Measurements from ENCODE around the gene SPG11. TPM values are rescaled to one million over a fixed set of nuclear protein-coding genes. Genes with fewer than 3 reads are reported as not detected.
A peak's percentile ranks its signal among the peaks of the same experiment; 100 is the strongest.

Gene SPG11, protein sequence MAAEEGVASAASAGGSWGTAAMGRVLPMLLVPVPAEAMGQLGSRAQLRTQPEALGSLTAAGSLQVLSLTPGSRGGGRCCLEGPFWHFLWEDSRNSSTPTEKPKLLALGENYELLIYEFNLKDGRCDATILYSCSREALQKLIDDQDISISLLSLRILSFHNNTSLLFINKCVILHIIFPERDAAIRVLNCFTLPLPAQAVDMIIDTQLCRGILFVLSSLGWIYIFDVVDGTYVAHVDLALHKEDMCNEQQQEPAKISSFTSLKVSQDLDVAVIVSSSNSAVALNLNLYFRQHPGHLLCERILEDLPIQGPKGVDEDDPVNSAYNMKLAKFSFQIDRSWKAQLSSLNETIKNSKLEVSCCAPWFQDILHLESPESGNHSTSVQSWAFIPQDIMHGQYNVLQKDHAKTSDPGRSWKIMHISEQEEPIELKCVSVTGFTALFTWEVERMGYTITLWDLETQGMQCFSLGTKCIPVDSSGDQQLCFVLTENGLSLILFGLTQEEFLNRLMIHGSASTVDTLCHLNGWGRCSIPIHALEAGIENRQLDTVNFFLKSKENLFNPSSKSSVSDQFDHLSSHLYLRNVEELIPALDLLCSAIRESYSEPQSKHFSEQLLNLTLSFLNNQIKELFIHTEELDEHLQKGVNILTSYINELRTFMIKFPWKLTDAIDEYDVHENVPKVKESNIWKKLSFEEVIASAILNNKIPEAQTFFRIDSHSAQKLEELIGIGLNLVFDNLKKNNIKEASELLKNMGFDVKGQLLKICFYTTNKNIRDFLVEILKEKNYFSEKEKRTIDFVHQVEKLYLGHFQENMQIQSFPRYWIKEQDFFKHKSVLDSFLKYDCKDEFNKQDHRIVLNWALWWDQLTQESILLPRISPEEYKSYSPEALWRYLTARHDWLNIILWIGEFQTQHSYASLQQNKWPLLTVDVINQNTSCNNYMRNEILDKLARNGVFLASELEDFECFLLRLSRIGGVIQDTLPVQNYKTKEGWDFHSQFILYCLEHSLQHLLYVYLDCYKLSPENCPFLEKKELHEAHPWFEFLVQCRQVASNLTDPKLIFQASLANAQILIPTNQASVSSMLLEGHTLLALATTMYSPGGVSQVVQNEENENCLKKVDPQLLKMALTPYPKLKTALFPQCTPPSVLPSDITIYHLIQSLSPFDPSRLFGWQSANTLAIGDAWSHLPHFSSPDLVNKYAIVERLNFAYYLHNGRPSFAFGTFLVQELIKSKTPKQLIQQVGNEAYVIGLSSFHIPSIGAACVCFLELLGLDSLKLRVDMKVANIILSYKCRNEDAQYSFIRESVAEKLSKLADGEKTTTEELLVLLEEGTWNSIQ (N-terminal part only)
- 100 to 1,000 TPM; 123 to 182 (median 168) TPM for total RNA-seq

DNA sequence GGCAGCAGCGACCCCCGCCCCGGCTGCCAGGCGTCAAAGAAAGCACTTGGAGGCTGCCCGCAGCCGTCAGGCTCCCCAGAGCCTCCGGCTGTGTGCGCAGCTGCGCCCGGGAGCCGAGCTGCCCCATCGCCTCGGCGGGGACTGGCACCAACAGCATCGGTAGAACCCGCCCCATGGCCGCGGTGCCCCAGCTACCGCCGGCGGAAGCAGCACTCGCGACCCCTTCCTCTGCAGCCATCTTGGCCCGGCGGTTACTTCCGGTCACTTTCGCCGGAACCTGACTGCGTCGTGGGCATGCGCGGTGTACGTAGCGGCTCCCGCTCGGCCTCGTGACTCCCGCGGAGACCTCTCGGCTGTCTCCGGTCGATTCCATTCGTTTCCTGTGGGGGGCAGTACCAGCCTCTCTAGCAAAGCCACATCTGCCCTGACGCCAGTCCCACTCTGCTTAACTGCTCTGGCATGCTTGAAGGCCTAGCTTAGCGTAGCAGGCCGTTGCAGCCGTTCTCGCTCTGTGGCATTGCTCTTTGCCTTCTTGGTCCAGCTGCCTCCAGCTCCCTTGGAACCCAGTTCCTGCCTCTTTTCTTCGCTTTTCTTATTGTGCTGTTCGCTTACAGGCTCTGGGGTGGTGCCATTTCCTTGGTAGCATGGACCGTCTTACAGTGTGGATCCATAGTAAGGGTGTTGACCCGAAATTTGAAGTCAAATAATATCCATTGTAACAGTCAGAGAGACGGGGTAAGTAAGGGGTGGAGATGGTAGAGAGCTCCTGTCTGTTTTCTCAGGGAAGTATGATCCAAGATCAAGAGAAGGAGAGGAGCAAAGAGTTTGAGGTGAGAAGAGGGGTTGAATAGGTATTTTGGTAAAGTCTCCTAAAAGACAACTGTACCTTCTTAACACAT lies at the start of gene SPG11:
Gene SPG11, minus strand, starts transcription at position 253 of the 899 bp plus-strand sequence. Its CDS starts 15 bp downstream, at position 238.
- intact Hi-C loops (cut with DNase I), result loop anchor here (10.0 kb wide), 1 partner anchor 79 kb away; no protein-coding TSS in a partner anchor

DNA sequence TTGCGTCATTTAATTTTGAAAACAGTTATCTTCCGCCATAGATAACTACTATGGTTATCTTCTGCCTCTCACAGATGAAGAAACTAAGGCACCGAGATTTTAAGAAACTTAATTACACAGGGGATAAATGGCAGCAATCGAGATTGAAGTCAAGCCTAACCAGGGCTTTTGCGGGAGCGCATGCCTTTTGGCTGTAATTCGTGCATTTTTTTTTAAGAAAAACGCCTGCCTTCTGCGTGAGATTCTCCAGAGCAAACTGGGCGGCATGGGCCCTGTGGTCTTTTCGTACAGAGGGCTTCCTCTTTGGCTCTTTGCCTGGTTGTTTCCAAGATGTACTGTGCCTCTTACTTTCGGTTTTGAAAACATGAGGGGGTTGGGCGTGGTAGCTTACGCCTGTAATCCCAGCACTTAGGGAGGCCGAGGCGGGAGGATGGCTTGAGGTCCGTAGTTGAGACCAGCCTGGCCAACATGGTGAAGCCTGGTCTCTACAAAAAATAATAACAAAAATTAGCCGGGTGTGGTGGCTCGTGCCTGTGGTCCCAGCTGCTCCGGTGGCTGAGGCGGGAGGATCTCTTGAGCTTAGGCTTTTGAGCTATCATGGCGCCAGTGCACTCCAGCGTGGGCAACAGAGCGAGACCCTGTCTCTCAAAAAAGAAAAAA lies 49.0 kb upstream of the SPG11 start:
- TF ChIP-seq POLR2A (IDR thresholded peaks at IDR 0.05), result peak in 1 of 2 donors; percentile 47
- TF ChIP-seq, protein P1, sequence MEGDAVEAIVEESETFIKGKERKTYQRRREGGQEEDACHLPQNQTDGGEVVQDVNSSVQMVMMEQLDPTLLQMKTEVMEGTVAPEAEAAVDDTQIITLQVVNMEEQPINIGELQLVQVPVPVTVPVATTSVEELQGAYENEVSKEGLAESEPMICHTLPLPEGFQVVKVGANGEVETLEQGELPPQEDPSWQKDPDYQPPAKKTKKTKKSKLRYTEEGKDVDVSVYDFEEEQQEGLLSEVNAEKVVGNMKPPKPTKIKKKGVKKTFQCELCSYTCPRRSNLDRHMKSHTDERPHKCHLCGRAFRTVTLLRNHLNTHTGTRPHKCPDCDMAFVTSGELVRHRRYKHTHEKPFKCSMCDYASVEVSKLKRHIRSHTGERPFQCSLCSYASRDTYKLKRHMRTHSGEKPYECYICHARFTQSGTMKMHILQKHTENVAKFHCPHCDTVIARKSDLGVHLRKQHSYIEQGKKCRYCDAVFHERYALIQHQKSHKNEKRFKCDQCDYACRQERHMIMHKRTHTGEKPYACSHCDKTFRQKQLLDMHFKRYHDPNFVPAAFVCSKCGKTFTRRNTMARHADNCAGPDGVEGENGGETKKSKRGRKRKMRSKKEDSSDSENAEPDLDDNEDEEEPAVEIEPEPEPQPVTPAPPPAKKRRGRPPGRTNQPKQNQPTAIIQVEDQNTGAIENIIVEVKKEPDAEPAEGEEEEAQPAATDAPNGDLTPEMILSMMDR (IDR thresholded peaks at IDR 0.05), result no peak
- Histone ChIP-seq H3K4me1 (peaks cover 0 to 17% of the 10 kb centered on the region in 2 donors), H3K4me3 (replicated peaks in 1 of 3) (peak overlapping the region; percentile 83 to 99 (median 98)), H3K27me3 (no peaks in the 10 kb centered on the region), H3K27ac (peak overlapping the region; percentile 98 to 100 (median 99)), H3K9me3 (no peaks in the 10 kb centered on the region), H3K36me3 (peaks cover 20 to 25% of the 10 kb centered on the region in 2 donors)
- 13 to 27% methylated on average over 24 of the region's 24 CpGs for WGBS, 2 donors
- intact Hi-C loops (cut with DNase I), result no loop called here
- peak; percentile 62 to 71 for DNase-seq

More for the DNA sequence above, at the start of gene SPG11:
- peaks cover 14 to 17% of the 10 kb centered on the region in 2 donors for H3K4me1 ChIP-seq
- H3K27ac ChIP-seq, result peak within 1 kb of the TSS; percentile 93 to 99 (median 99)
- no peaks in the 10 kb centered on the region for H3K9me3 ChIP-seq
- TF ChIP-seq, protein P1 (IDR thresholded peaks at IDR 0.05), result peak; percentile 75 to 99 (median 96)
- TF ChIP-seq POLR2A (IDR thresholded peaks at IDR 0.05), result peak; percentile 81 to 93
- 17 to 40% methylated on average over 10 to 25 of the region's 53 CpGs for WGBS, 2 donors
- DNase-seq, result peak; percentile 99
- no peaks in the 10 kb centered on the region for H3K27me3 ChIP-seq
- H3K4me3 ChIP-seq (replicated peaks in 1 of 3), result peak within 1 kb of the TSS; percentile 27 to 93 (median 57)
- H3K36me3 ChIP-seq, result peaks cover 4 to 10% of the 10 kb centered on the region in 2 donors

DNA sequence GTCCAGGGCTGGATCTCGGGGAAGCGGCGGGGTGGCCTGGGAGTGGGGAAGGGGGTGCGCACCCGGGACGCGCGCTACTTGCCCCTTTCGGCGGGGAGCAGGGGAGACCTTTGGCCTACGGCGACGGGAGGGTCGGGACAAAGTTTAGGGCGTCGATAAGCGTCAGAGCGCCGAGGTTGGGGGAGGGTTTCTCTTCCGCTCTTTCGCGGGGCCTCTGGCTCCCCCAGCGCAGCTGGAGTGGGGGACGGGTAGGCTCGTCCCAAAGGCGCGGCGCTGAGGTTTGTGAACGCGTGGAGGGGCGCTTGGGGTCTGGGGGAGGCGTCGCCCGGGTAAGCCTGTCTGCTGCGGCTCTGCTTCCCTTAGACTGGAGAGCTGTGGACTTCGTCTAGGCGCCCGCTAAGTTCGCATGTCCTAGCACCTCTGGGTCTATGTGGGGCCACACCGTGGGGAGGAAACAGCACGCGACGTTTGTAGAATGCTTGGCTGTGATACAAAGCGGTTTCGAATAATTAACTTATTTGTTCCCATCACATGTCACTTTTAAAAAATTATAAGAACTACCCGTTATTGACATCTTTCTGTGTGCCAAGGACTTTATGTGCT lies 48.4 kb upstream of the SPG11 start:
- H3K27ac ChIP-seq, result peak overlapping the region; percentile 98 to 100 (median 99)
- H3K4me1 ChIP-seq, result peaks cover 0 to 17% of the 10 kb centered on the region in 2 donors
- no peaks in the 10 kb centered on the region for H3K9me3 ChIP-seq
- H3K4me3 ChIP-seq (replicated peaks in 1 of 3), result peak overlapping the region; percentile 83 to 99 (median 98)
- TF ChIP-seq, protein P1 (IDR thresholded peaks at IDR 0.05), result no peak
- no peak for TF ChIP-seq POLR2A (IDR thresholded peaks at IDR 0.05)
- no peaks in the 10 kb centered on the region for H3K27me3 ChIP-seq
- intact Hi-C loops (cut with DNase I), result no loop called here
- peak; percentile 42 to 49 for DNase-seq
- H3K36me3 ChIP-seq, result peaks cover 14 to 18% of the 10 kb centered on the region in 2 donors
- WGBS, 2 donors, result 1% methylated on average over 25 to 39 of the region's 46 CpGs

All from thyroid gland (tissue), 4 donors.